HG03558 (cell line): ENCODE results near the gene VAPA.
"Not testable (repeated sequence)": the region's sequence is repeated elsewhere in the genome, so short reads cannot be mapped to it uniquely, and the experiment has no call there.

Experiments used
- ATAC-seq: cut with Tn5 transposase; IDR thresholded peaks from one replicate; pipeline ENCODE4 v1.9.1; 2021; ENCODE audit warnings: moderate number of reproducible peaks; ENCODE audit not compliant: unreplicated experiment; ENCODE audit errors: extremely low read depth

VAPA gene

GRCh38 chr18:9885170-9886004, 28.4 kb upstream of the VAPA start, which contains the start of gene TXNDC2:
Gene TXNDC2, plus strand, starts transcription at chr18:9885973. Its CDS starts 708 bp downstream, at chr18:9886681.
- ATAC-seq: no peak

GRCh38 chr18:9886005-9886348, 27.8 kb upstream of the VAPA start:
- no peak for ATAC-seq

DNA sequence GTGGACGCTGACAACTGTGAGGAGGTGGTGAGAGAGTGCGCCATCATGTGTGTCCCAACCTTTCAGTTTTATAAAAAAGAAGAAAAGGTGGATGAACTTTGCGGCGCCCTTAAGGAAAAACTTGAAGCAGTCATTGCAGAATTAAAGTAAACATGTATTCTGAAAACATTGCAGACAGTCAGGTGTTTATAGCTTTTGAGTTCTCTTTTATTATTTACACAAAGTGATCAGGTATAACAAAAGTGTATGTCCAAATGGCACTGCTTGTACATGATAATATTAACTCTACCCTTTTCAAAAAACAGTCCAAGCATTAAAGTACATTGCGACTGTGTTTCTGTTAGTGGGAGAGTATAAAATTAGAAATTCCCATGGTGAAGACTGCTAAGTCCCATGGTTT, 25.8 kb upstream of the VAPA start:
- no peak for ATAC-seq

- no peak for ATAC-seq
Observed at GRCh38 chr18:9890196-9890595, 23.6 kb upstream of the VAPA start.

DNA sequence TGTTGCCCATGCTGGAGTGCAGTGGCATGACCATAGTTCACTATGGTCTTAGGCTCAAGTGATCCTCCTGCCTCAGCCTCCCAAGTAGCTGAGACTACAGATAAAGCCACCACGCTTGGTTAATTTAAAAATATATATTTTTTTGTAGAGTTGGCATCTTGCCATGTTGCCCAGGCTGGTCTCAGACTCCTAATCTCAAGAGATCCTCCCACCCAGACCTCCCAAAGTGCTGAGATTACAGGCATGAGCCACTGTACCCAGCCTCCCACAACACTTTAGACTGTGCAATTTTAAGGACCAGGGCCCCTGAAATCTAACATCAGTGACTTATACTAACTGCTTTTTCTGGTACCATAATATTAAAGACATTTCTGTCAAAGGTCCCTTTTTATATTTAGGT, 22.9 kb upstream of the VAPA start:
- no peak for ATAC-seq

DNA sequence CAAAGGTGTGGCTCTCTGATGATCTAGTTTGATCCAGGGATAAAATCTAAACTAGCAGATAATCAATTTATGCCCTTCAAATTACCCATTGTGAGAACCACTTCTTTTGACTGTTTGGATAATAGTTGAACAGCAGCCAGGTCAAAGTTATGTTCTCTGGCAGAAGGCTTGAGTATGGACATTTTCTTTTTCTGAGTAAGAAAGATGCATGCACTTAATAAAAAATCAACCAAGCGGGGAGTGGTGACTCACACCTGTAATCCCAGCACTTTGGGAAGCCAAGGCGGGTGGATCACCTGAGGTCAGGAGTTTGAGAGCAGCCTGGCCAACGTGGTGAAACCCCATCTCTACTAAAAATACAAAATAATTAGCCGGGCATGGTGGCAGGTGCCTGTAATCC, 22.3 kb upstream of the VAPA start:
- ATAC-seq: not testable (repeated sequence)

DNA sequence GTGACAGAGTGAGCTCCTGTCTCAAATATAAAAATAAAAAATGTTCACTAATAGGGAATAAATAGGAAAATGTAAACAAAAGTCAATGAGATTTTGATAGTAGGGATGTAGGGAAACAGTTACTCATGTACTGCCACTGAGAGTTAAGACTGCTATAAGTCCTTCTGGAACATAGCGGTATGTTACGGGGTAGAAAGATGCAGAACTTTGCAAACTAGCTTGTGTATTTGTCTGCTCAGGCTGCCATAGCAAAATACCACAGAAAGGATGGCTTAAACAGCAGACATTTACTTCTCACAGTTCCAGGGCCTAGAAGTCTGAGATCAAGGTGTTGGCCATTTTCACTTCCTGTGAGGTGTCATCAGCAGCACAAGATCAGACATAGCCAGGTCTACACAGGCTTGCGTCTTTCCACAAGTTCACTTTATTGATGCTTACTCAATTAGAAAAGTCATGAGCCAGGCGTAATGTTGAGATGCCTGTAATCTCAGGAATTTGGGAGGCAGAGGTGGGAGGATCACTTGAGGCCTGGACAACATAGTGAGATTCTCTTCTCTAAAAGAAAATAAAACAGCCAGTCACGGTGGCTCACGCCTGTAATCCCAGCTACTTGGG, 19.3 kb upstream of the VAPA start:
- no peak for ATAC-seq

DNA sequence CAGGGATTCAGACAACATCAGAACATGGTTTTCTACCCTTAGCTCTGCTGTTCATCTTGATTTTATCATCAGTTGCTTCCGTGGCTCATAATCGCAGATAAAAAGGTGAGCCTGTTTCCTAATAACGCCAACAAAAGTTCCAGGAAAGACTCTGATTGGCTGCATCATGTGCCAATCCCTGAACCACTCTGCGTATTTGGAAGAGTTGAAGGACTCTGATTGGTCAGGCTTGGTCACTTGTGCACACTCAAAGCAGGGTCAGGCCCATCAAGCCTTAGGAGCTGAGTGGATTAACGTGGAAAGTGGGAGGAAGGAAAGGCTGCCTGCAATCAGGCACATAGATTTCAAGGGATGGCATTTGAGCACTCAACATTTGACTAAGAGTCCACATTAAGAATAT, 16.7 kb upstream of the VAPA start:
- ATAC-seq: no peak

GRCh38 chr18:9897787-9898291, 16.0 kb upstream of the VAPA start:
- ATAC-seq: not testable (repeated sequence)

DNA sequence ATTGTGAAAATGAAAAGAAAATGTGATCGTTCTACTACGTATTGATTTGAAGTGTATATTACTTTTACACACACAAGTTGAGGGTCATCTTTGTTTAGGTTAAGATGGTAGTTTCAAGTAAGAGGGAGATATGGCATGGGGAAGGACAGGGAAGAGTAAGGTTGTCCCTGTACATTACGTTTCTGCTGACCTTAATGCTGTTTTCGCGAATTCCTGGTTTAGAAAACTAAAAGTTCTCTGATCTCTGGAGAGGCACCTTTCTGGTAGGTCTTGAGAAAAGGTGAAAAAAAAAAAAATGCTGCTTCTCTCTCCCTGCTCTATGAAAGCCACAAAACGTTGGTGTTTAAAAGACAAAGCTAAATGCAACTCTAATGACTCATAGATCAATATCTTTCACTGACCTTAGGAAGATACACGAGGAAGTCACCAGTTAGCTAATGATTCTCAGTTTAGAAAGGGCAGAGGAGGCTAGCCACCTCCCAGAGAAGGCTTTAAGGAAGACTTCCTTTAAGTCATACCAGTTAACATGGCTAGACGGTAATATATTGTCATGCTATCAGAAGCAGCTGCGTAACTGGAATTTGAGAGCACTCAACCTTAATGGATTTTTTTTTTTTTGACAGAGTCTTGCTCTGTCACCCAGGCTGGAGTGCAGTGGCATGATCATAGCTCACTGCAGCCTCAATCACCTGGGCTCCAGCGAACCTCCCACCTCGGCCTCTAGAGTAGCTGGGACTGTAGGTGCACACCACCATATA, 14.8 kb upstream of the VAPA start:
- ATAC-seq: no peak

GRCh38 chr18:9899550-9899930, 14.3 kb upstream of the VAPA start:
- ATAC-seq: not testable (repeated sequence)

DNA sequence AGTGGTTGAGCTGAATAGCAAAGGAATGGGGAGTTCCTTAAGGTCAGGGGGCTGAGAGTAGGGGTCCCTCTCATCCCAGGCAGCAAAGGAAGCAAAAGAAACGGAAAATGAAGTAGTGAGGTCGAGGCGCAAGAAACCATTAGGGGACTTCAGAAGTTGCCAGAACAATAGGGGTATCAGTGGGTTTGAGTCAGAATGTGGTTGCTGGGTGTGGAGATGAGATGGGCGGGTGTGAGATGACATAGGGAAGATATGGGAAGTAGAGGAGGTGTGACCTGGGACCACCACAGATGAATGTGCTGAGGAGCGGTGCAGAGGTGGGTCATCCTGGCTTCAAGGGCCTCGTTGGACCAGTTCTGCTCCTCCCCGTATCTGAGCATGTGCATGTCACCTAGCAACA, 13.1 kb upstream of the VAPA start:
- no peak for ATAC-seq

GRCh38 chr18:9901377-9901776, 12.4 kb upstream of the VAPA start:
- ATAC-seq: no peak

DNA sequence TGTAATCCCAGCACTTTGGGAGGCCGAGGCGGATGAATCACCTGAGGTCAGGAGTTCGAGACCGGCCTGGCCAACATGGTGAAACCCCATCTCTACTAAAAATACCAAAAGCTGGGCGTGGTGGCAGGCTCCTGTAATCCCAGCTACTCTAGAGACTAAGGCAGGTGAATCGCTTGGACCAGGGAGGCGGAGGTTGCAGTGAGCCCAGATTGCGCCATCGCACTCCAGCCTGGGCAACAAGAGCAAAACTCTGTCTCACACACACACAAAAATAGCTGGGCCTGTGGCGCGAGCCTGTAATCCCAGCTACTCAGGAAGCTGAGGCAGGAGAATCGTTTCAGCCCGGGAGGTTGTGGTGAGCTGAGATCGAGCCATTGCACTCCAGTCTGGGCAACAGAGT, 11.6 kb upstream of the VAPA start:
- ATAC-seq: not testable (repeated sequence)

DNA sequence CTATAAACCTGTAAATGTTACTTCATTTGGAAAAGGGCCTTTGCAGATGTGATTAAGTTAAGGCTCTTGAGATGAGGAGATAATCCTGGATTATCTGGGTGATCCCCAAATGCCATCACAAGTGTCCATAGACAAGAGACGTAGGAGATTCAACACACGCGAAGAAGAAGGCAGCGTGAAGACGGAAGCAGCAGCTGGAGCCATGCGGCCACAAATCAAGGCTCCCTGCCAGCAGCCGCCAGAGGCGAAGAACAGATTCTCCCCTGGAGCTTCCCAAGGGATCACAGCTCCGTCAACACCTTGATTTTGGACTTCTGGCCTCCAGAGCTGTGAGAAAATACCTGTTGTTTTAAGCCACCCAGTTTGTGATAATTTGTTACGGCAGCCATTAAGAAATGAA, 11.0 kb upstream of the VAPA start:
- no peak for ATAC-seq

DNA sequence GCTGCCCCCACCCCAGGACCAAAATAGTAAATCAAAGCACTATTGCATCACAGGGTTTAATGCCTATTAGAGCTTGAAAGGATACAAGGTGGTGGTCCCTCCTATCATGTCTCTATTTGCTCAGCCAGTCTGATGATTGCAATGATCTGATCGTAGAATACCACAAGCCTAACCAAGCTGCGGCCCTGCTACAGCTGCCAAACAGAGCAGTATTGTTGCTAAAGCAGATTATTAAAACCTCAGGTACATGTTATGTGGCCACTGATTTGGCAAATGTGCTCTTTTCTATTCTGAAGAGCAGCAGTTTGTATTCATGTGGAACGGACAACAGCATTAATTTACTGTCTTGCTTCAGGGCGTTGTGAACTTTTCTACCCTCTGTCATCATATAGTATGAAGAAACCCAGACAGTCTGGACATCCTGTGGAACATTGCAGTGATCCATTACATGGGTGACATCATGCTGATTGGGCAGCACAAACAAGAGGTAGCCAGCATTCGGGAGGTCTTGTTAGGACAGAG, 8.4 kb upstream of the VAPA start:
- no peak for ATAC-seq

DNA sequence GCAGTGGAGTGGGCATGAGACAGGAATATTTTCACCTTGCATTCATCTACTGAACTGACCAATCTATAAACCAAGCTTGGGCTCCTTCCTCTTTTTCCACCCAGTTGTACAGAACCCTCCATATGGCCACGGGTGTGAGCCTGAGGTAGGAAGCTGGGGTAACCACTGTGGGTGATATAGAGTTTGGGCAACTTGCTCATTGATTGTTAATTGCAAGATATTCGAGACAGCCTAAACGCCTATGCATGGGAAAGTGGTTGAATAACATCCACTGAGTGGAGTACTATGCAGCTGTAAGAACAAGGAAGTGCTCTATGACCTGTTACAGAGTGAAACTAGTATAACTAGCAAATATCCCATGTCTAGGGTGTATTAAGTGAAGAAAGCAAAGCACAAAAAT, 7.3 kb upstream of the VAPA start:
- no peak for ATAC-seq

DNA sequence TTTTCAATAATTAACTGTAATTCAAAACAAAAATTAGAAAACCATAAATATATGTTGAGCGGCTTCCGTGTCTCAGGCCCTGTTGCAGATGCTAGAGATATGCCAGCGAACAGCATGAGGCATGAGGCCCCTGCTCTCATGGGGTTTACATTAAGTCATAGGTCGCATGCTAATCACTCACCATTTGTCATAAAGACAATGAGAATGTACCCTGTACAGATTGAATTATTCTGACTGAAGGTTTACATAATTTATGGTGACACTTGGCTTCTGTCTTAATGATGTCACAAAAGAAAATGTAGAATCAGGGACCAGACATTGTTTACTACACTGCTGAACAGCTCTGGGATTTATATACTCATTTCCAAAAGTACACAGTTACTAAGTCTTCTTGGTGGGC, 5.9 kb upstream of the VAPA start:
- no peak for ATAC-seq

- ATAC-seq: no peak
Observed at GRCh38 chr18:9910071-9910470, 3.7 kb upstream of the VAPA start.

DNA sequence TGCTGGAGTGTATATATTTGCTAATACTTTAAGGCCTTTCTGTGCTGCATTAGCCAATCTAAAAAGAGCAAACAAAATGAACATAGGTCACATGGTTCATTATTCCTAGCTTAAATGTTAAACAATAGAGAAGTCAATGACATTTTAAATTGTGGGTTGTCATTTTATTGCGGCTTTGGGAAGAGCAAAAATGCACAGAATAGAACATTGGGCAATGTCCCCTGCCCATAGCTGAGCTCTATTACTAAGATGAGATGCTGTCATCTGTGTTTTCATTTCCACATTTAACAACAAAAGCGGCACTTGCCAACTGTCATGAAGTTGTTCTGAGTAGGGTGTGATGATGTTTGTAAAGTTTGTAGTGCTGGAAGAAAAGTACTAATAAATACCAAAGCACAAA, 3.2 kb upstream of the VAPA start:
- no peak for ATAC-seq

GRCh38 chr18:9911226-9911625, 2.6 kb upstream of the VAPA start:
- ATAC-seq: no peak
